PC-3 (cell line): ENCODE results near the gene ARRB1. TPM values are rescaled to one million over a fixed set of nuclear protein-coding genes. Genes with fewer than 3 reads are reported as not detected.
A peak's percentile ranks its signal among the peaks of the same experiment; 100 is the strongest.

Experiments
- ATAC-seq: fragments of 200-7000 bp; cut with Tn5 transposase; 2 replicates; pipeline ENCODE4 v1.9.1; 2020; ENCODE audit warnings: mild to moderate bottlenecking, moderate library complexity
- BruUV-seq: library from RNA; stranded (reverse); fragments of 400-500 nt; replicated peaks from 2 replicates; lab custom pipeline; 2021; lab: Mats Ljungman, UMichigan
- CTCF ChIA-PET: fragments of 300-600 bp; sonication (Branson Sonifier 250); formaldehyde crosslinking; loops from one replicate; lab custom pipeline; 2022; ENCODE audit warnings: antibody characterized with exemption; lab: Charles Lee
- POLR2A ChIA-PET: fragments of 300-600 bp; sonication (Branson Sonifier 250); formaldehyde crosslinking; loops from one replicate; lab custom pipeline; 2022; ENCODE audit warnings: antibody characterized with exemption; ENCODE audit not compliant: unreplicated experiment; lab: Charles Lee
- DNase-seq: peaks from one replicate; pipeline ENCODE4 v3.0.0-alpha.2; 2015
- H2AFZ ChIP-seq: fragments of 300-600 bp; sonication (generic); 2 replicates; pipeline ENCODE4 v1.6.0; 2016; ENCODE audit warnings: antibody characterized with exemption, low read length
- H3F3A ChIP-seq: fragments of 300-600 bp; sonication (generic); one replicate; pipeline ENCODE4 v1.6.0; 2017; ENCODE audit warnings: antibody characterized with exemption, low read length, control low read depth, mild to moderate bottlenecking; ENCODE audit not compliant: unreplicated experiment
- H3K27ac ChIP-seq: fragments of 300-600 bp; sonication (generic); 2 replicates; pipeline ENCODE4 v1.5.1; 2016; ENCODE audit warnings: mild to moderate bottlenecking, low read length
- H3K27me3 ChIP-seq: fragments of 300-600 bp; sonication (generic); 2 replicates; pipeline ENCODE4 v1.6.1; 2016; ENCODE audit warnings: low read length, mixed read lengths
- H3K36me3 ChIP-seq: fragments of 300-600 bp; sonication (generic); 2 replicates; pipeline ENCODE4 v1.6.1; 2016; ENCODE audit warnings: low read depth, mixed run types, low read length, mixed read lengths
- H3K4me1 ChIP-seq: fragments of 300-600 bp; sonication (generic); 2 replicates; pipeline ENCODE4 v1.5.1; 2016; ENCODE audit warnings: low read length; ENCODE audit not compliant: insufficient read depth
- H3K4me2 ChIP-seq: fragments of 300-600 bp; sonication (generic); 2 replicates; pipeline ENCODE4 v1.6.0; 2016; ENCODE audit warnings: low read length
- H3K4me3 ChIP-seq: fragments of 300-600 bp; sonication (generic); 2 replicates; pipeline ENCODE4 v1.5.1; 2016; ENCODE audit warnings: mild to moderate bottlenecking, low read length, mixed read lengths
- H3K79me2 ChIP-seq: fragments of 300-600 bp; sonication (generic); 2 replicates; pipeline ENCODE4 v1.6.1; 2017; ENCODE audit warnings: low read length, mixed read lengths
- H3K9ac ChIP-seq: fragments of 300-600 bp; sonication (generic); 2 replicates; pipeline ENCODE4 v1.6.0; 2016; ENCODE audit warnings: mild to moderate bottlenecking, low read length
- H3K9me2 ChIP-seq: fragments of 300-600 bp; sonication (generic); replicated peaks from 2 replicates; pipeline ENCODE4 v1.6.1; 2016; ENCODE audit warnings: mixed run types, low read length, mixed read lengths
- H3K9me3 ChIP-seq: fragments of 300-600 bp; sonication (generic); 2 replicates; pipeline ENCODE4 v1.6.1; 2016; ENCODE audit warnings: low read length, mixed read lengths
- H4K20me1 ChIP-seq: fragments of 300-600 bp; sonication (generic); 2 replicates; pipeline ENCODE4 v1.6.1; 2016; ENCODE audit warnings: low read length, mixed read lengths
- CTCF ChIP-seq: fragments of 300-600 bp; sonication (generic); conservative IDR thresholded peaks from 2 replicates; pipeline ENCODE4 v1.5.1; 2017; ENCODE audit warnings: antibody characterized with exemption, low read depth, mild to moderate bottlenecking, low read length
- EZH2 ChIP-seq: fragments of 300-600 bp; sonication (generic); IDR thresholded peaks from one replicate; pipeline ENCODE4 v1.6.1; 2017; ENCODE audit warnings: antibody characterized with exemption, mild to moderate bottlenecking, low read length; ENCODE audit not compliant: unreplicated experiment
- EZH2phosphoT487 ChIP-seq: fragments of 300-600 bp; sonication (generic); IDR thresholded peaks from 2 replicates; pipeline ENCODE4 v1.6.1; 2018; ENCODE audit warnings: mild to moderate bottlenecking, antibody characterized with exemption, low read length, borderline replicate concordance
- intact Hi-C: fragments of 100-400 bp; cut with micrococcal nuclease; formaldehyde crosslinking; loops from 2 replicates; pipeline ENCODE4 v1.9.0; 2023
- total RNA-seq: library from RNA; depleted of rRNA; stranded (reverse); fragments of >200 nt; gene quantifications from 2 replicates; pipeline ENCODE4 v1.2.3, GENCODE V29; 2014

Gene ARRB1
- total RNA-seq, 1 experiment from 2014 or later = 19.1 TPM

GRCh38 chr11:75233754-75234172 is 117.7 kb downstream of the ARRB1 start:
- Histone ChIP-seq H3K9ac (no peak overlapping the region), H3K4me3 (no peak overlapping the region), H2AFZ (no peak overlapping the region), H4K20me1 (no peaks in the 10 kb centered on the region), H3K79me2 (no peaks in the 10 kb centered on the region), H3K9me2 (no peaks in the 10 kb centered on the region), H3F3A (no peaks in the 10 kb centered on the region), H3K4me1 (no peaks in the 10 kb centered on the region), H3K27ac (no peak overlapping the region), H3K4me2 (no peak overlapping the region), H3K36me3 (no peaks in the 10 kb centered on the region), H3K27me3 (peaks cover 23% of the 10 kb centered on the region; the same call in 1 of the 2 replicates), H3K9me3 (no peaks in the 10 kb centered on the region)
- POLR2A ChIA-PET = no interaction called here
- no peak for ATAC-seq
- intact Hi-C loops = loop anchor here (1.0 kb wide), 1 partner anchor 19 kb away; no protein-coding TSS in a partner anchor
- BruUV-seq = no TSS peak
- peak; percentile 77 for DNase-seq
- CTCF ChIA-PET = no interaction called here
- TF ChIP-seq EZH2phosphoT487 (no peak), EZH2 (no peak), CTCF (no peak)

GRCh38 chr11:75230621-75231020 is 120.8 kb downstream of the ARRB1 start:
- BruUV-seq = no TSS peak
- no peak overlapping the region for H3K4me3 ChIP-seq
- H3K27ac ChIP-seq = no peak overlapping the region
- no peaks in the 10 kb centered on the region for H4K20me1 ChIP-seq
- H3F3A ChIP-seq = no peaks in the 10 kb centered on the region
- no peaks in the 10 kb centered on the region for H3K9me2 ChIP-seq
- H3K9ac ChIP-seq = no peak overlapping the region
- H3K27me3 ChIP-seq = peaks cover 31% of the 10 kb centered on the region; the same call in 1 of the 2 replicates
- DNase-seq (no peak), ATAC-seq (no peak)
- intact Hi-C loops = no loop called here
- no peaks in the 10 kb centered on the region for H3K36me3 ChIP-seq
- ChIA-PET CTCF (no interaction called here), POLR2A (no interaction called here)
- no peaks in the 10 kb centered on the region for H3K79me2 ChIP-seq
- no peak for TF ChIP-seq CTCF
- TF ChIP-seq EZH2 = no peak
- TF ChIP-seq EZH2phosphoT487 = no peak
- no peaks in the 10 kb centered on the region for H3K9me3 ChIP-seq
- H3K4me2 ChIP-seq = no peak overlapping the region
- no peaks in the 10 kb centered on the region for H3K4me1 ChIP-seq
- H2AFZ ChIP-seq = no peak overlapping the region

- Histone ChIP-seq H3K79me2 (no peaks in the 10 kb centered on the region), H3F3A (no peaks in the 10 kb centered on the region), H3K27ac (no peak overlapping the region), H2AFZ (no peak overlapping the region), H3K4me1 (no peaks in the 10 kb centered on the region), H3K36me3 (no peaks in the 10 kb centered on the region), H3K9me3 (no peaks in the 10 kb centered on the region), H4K20me1 (no peaks in the 10 kb centered on the region), H3K27me3 (peaks cover 31% of the 10 kb centered on the region; the same call in 1 of the 2 replicates), H3K4me2 (no peak overlapping the region), H3K4me3 (no peak overlapping the region), H3K9me2 (no peaks in the 10 kb centered on the region), H3K9ac (no peak overlapping the region)
- no peak for TF ChIP-seq EZH2
- no peak for TF ChIP-seq EZH2phosphoT487
- TF ChIP-seq CTCF = no peak
- no TSS peak for BruUV-seq
- POLR2A ChIA-PET = no interaction called here
- CTCF ChIA-PET = no interaction called here
- no peak for DNase-seq
- no peak for ATAC-seq
- intact Hi-C loops = no loop called here
Measured at GRCh38 chr11:75229466-75229865, 122.0 kb downstream of the ARRB1 start.
